ENCODE measurements around the gene ALX4. TPM values are rescaled to one million over a fixed set of nuclear protein-coding genes. Genes with fewer than 3 reads are reported as not detected.

The ALX4 gene
- total RNA-seq, 4 donors from 2014 or later: under 0.01 to 0.17 TPM; not detected in 2

GRCh38 chr11:44314733-44315132 is 4.8 kb upstream of the ALX4 start:
- no peak for TF ChIP-seq CTCF (IDR thresholded peaks at IDR 0.05; ENCODE audit: low read depth)

GRCh38 chr11:44313761-44314489 is 4.0 kb upstream of the ALX4 start:
- TF ChIP-seq CTCF (IDR thresholded peaks at IDR 0.05; ENCODE audit: low read depth): no peak

- TF ChIP-seq CTCF (IDR thresholded peaks at IDR 0.05; ENCODE audit: low read depth): no peak
These were observed 2.9 kb upstream of the ALX4 start for GRCh38 chr11:44312876-44313275.

- TF ChIP-seq CTCF (IDR thresholded peaks at IDR 0.05; ENCODE audit: low read depth): no peak
These were observed 1.7 kb upstream of the ALX4 start for GRCh38 chr11:44311339-44312261.

GRCh38 chr11:44310463-44311272 is 729 bp upstream of the ALX4 start:
- TF ChIP-seq CTCF (IDR thresholded peaks at IDR 0.05; ENCODE audit: low read depth): no peak

- no peak for TF ChIP-seq CTCF (IDR thresholded peaks at IDR 0.05; ENCODE audit: low read depth)
These were observed 195 bp upstream of the ALX4 start for GRCh38 chr11:44310206-44310462.
